Mesothelial cell of epicardium (in vitro differentiated cells): Measurements from ENCODE around the gene NUAK2. TPM values are rescaled to one million over a fixed set of nuclear protein-coding genes. Genes with fewer than 3 reads are reported as not detected.

ENCODE experiments used
- DNase-seq, 2 experiments: peaks; one replicate each; pipeline ENCODE4 v3.0.0; 2021; ENCODE audit warnings: low spot score in 2 of 2; ENCODE audit not compliant: unreplicated experiment in 2 of 2
- H3K27ac Mint-ChIP-seq: 2 replicates; pipeline ENCODE4 v1.8.0; 2021; ENCODE audit warnings: mixed read lengths
- H3K27me3 Mint-ChIP-seq: 2 replicates; pipeline ENCODE4 v1.8.0; 2021; ENCODE audit warnings: low read depth, mixed read lengths
- H3K36me3 Mint-ChIP-seq: 2 replicates; pipeline ENCODE4 v1.8.0; 2021; ENCODE audit warnings: mixed read lengths
- H3K4me1 Mint-ChIP-seq: 2 replicates; pipeline ENCODE4 v1.8.0; 2021; ENCODE audit warnings: mixed read lengths
- H3K4me3 Mint-ChIP-seq: 2 replicates; pipeline ENCODE4 v1.8.0; 2021; ENCODE audit warnings: mild to moderate bottlenecking, moderate library complexity, mixed read lengths
- H3K9me3 Mint-ChIP-seq: 2 replicates; pipeline ENCODE4 v1.8.0; 2021; ENCODE audit warnings: mixed read lengths
- total RNA-seq: library from RNA; stranded (reverse); gene quantifications from 3 replicates; pipeline ENCODE4 v1.2.1, GENCODE V29; 2021
- TF ChIP-seq, protein P1 (sequence below): fragments of 200-600 bp; sonication (generic); IDR thresholded peaks from one replicate; pipeline ENCODE4 v1.5.0; 2021; ENCODE audit warnings: antibody characterized with exemption; ENCODE audit not compliant: unreplicated experiment

The NUAK2 gene
- total RNA-seq, 1 donor from 2014 or later: 5.7 TPM

DNA sequence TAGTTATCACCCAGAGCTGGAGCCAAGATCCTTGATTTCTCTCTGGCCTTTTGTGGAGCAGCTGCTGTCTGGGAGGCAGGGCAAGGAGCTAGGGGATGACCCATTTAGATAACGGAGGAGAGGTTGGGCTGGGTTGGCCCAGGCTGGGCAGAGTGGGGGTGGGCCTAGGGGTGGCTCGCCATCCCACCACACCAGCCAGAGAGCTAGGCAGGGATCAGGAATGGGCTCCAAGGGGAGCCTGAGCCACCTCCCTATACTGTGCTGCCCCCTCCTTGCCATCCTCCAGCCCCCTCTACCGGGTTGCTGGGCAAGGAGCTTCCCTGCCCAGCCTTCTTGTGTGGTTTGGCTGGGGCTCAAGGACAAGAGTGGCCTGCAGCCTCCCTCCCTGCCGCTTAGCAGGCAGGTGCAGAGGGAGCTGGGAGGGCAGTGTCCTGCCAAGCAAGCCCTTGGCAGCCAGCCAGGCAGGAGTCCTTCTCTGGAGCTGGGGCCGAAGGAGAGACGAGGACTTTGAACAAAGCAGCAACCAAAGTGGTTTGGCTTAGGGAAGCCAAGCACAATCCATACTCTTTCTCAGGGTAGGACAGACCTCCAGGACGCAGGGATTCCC lies 4.1 kb downstream of the NUAK2 start:
- DNase-seq: peak; percentile 47 to 64
- no peak overlapping the region for H3K4me3 Mint-ChIP-seq
- H3K27ac Mint-ChIP-seq: peak overlapping the region; percentile 60
- peaks cover 79% of the 10 kb centered on the region for H3K4me1 Mint-ChIP-seq
- no peaks in the 10 kb centered on the region for H3K36me3 Mint-ChIP-seq
- TF ChIP-seq, protein P1, sequence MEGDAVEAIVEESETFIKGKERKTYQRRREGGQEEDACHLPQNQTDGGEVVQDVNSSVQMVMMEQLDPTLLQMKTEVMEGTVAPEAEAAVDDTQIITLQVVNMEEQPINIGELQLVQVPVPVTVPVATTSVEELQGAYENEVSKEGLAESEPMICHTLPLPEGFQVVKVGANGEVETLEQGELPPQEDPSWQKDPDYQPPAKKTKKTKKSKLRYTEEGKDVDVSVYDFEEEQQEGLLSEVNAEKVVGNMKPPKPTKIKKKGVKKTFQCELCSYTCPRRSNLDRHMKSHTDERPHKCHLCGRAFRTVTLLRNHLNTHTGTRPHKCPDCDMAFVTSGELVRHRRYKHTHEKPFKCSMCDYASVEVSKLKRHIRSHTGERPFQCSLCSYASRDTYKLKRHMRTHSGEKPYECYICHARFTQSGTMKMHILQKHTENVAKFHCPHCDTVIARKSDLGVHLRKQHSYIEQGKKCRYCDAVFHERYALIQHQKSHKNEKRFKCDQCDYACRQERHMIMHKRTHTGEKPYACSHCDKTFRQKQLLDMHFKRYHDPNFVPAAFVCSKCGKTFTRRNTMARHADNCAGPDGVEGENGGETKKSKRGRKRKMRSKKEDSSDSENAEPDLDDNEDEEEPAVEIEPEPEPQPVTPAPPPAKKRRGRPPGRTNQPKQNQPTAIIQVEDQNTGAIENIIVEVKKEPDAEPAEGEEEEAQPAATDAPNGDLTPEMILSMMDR: no peak
- no peaks in the 10 kb centered on the region for H3K9me3 Mint-ChIP-seq
- H3K27me3 Mint-ChIP-seq: no peaks in the 10 kb centered on the region

DNA sequence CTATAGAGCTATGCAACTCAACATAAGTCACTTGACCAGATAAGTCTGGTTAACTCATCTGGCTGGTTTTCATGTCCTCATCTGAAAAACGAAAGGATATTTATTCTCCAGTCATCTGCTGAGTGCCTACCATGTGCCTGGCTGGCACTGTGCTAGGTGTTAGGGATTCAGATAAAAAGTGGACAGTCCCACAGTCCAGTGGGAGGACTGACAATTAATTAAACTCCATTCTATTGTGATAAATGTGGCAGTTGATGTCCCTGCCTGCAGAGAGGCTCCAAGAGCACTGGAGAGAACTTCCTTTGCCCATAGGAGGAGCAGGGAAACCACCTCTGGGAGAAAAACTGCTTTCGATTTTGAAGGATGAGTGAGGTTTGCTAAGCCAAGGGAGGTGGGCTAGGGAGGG lies 5.4 kb downstream of the NUAK2 start:
- Mint-ChIP-seq H3K4me1 (peaks cover 72% of the 10 kb centered on the region), H3K27ac (no peak overlapping the region), H3K27me3 (no peaks in the 10 kb centered on the region), H3K9me3 (no peaks in the 10 kb centered on the region), H3K4me3 (no peak overlapping the region), H3K36me3 (no peaks in the 10 kb centered on the region)
- DNase-seq: no peak
- TF ChIP-seq, protein P1: no peak

DNA sequence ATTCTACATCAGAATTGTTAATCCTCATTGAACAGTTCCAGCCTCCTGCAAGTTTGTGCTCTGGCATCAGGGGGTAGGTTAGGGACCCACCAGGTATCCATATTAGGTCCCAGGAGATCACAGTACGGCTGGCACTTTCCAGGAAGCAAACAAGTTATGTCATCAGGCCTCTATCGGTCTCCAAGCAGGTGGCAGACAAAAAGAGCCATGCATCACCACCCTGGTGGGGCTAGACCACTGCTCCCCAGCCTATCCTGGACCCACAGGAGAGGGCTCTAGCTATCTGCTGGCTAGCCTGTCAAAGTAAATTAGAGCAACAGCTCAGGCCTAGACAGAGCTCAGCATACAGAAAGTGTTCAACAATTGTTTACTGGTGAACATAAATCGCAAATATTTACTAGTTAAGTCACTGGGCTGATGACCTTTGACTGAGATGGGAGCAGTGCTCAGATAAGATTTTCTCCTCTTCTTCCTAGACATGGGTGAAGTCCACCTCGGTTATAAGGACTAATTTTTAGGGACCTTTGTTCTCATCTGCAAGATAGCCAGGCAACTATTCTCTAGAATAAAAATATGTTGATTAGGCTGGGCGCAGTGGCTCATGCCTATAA lies 6.4 kb downstream of the NUAK2 start:
- H3K36me3 Mint-ChIP-seq: peaks cover 7% of the 10 kb centered on the region
- peaks cover 63% of the 10 kb centered on the region for H3K4me1 Mint-ChIP-seq
- peak overlapping the region; percentile 99 for H3K27ac Mint-ChIP-seq
- H3K27me3 Mint-ChIP-seq: no peaks in the 10 kb centered on the region
- DNase-seq: no peak
- no peaks in the 10 kb centered on the region for H3K9me3 Mint-ChIP-seq
- no peak overlapping the region for H3K4me3 Mint-ChIP-seq
- TF ChIP-seq, protein P1: no peak

DNA sequence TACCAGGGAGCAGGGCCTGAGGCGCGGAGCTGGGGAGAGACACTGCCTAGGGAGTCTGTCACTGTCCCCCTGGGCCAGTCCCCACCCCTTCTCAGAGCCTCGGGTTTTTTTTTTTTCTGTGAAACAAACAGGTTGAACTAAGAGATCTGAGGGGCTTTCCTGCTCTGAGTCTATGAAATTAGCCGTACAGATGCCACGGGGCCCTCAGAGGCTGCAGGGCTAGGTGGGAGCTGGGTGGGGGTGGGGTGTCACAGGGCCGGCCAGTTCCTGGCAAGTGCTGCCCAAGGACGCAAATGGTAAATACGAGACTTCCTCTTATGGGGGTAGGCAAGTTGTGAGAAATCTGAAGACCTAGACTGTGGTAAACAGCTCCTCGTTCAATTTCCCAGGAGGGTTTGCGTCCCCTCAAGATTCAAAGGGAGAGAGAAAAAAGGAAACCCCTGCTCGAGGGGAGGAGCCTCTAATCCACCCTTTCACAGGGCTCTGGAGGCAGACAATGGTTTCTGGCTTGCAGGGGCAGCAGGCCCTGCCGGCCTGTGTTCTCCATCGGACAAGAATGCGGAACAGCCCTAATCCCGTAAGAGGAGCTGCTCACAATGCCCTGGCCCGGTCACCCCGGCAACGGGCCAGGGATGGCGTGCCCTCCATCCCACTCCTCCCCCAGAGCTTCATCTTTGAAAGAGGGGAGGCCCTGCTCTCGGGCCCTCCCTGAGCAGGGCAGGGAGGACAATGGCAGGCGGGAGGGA lies 7.8 kb downstream of the NUAK2 start:
- no peaks in the 10 kb centered on the region for H3K9me3 Mint-ChIP-seq
- peak overlapping the region; percentile 55 for H3K4me3 Mint-ChIP-seq
- H3K36me3 Mint-ChIP-seq: peaks cover 7% of the 10 kb centered on the region
- peak in 1 of 2 experiments; percentile 50 for DNase-seq
- no peaks in the 10 kb centered on the region for H3K27me3 Mint-ChIP-seq
- TF ChIP-seq, protein P1: no peak
- H3K27ac Mint-ChIP-seq: peak overlapping the region; percentile 99
- H3K4me1 Mint-ChIP-seq: peaks cover 52% of the 10 kb centered on the region

DNA sequence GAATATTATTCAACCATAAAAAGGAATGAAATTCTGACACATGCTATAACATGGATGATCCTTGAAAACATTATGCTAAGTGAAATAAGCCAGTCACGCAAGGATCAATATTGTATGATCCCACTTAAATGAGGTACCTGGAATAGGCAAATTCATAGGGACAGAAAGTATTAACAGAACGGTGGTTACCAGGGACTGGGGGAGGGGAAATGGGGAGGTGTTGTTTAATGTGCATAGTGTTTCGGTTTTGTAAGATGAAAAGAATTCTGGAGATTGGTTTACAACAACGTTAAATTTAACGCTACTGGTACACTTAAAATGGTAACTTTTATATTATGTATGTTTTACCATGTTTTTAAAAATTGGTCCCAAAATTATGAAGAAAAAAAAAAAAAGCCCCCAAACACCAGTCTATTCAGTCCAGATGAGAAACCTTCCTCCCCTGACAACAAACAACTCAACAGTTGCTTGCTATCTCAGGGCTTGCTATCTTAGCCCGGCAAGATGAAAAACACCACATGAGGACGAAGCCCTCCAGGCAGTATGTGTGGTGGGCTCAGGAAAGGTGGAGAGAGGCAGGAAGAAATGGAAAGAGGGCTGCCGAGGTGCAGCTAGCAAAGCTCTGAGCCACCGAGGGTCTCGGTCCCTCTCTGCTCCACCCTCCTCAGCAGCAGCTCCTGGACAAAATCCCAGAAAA lies 8.5 kb downstream of the NUAK2 start:
- peaks cover 45% of the 10 kb centered on the region for H3K4me1 Mint-ChIP-seq
- H3K9me3 Mint-ChIP-seq: no peaks in the 10 kb centered on the region
- no peaks in the 10 kb centered on the region for H3K27me3 Mint-ChIP-seq
- TF ChIP-seq, protein P1: no peak
- DNase-seq: no peak
- peak overlapping the region; percentile 55 for H3K4me3 Mint-ChIP-seq
- peaks cover 12% of the 10 kb centered on the region for H3K36me3 Mint-ChIP-seq
- peak overlapping the region; percentile 99 for H3K27ac Mint-ChIP-seq
